H1 (cell line): ENCODE results near the gene CAPN13. TPM values are rescaled to one million over a fixed set of nuclear protein-coding genes. Genes with fewer than 3 reads are reported as not detected.

ENCODE experiments used
- CTCF ChIA-PET: fragments of 300-600 bp; sonication (Branson Sonifier 250); formaldehyde crosslinking; loops from one replicate; lab custom pipeline; 2021; ENCODE audit not compliant: partially characterized antibody; lab: Charles Lee
- POLR2A ChIA-PET: fragments of 300-600 bp; sonication (Branson Sonifier 250); formaldehyde crosslinking; loops from one replicate; lab custom pipeline; 2021; ENCODE audit warnings: inconsistent platforms; ENCODE audit not compliant: partially characterized antibody; lab: Charles Lee
- DNase-seq, 2 experiments: peaks; one replicate each; pipeline versions ENCODE4 v3.0.0 to v3.0.0-alpha.2; 2010 to 2022; ENCODE audit warnings: low spot score in 2 of 2, low read depth in 1 of 2, mixed read lengths in 1 of 2
- FAIRE-seq: peaks from 2 replicates; lab custom pipeline; 2011; peaks lifted over from hg19 to GRCh38; lab: Jason Lieb, UNC
- H2AFZ ChIP-seq: 2 replicates; pipeline ENCODE4 v1.8.1; 2012; ENCODE audit warnings: low read length, inconsistent platforms
- H2AK5ac ChIP-seq: 2 replicates; pipeline ENCODE4 v1.6.1; 2013; ENCODE audit warnings: low read depth, low read length
- H2BK120ac ChIP-seq: replicated peaks from 2 replicates; pipeline ENCODE3; 2013; ENCODE audit warnings: low read depth, low read length, inconsistent platforms
- H2BK12ac ChIP-seq: 2 replicates; pipeline ENCODE4 v1.6.1; 2013; ENCODE audit warnings: low read depth, low read length
- H2BK15ac ChIP-seq: 2 replicates; pipeline ENCODE4 v1.6.1; 2013; ENCODE audit warnings: low read length
- H2BK20ac ChIP-seq: 2 replicates; pipeline ENCODE4 v1.6.1; 2013; ENCODE audit warnings: low read length
- H2BK5ac ChIP-seq: 2 replicates; pipeline ENCODE4 v1.6.1; 2013; ENCODE audit warnings: low read depth, low read length
- H3K14ac ChIP-seq: 2 replicates; pipeline ENCODE4 v1.6.1; 2013; ENCODE audit warnings: inconsistent platforms; ENCODE audit not compliant: insufficient read length
- H3K18ac ChIP-seq: 2 replicates; pipeline ENCODE4 v1.6.1; 2013; ENCODE audit warnings: low read length; ENCODE audit errors: extremely low read depth
- H3K23ac ChIP-seq: 2 replicates; pipeline ENCODE4 v1.6.1; 2013; ENCODE audit warnings: inconsistent platforms; ENCODE audit not compliant: insufficient read length
- H3K23me2 ChIP-seq: 2 replicates; pipeline ENCODE4 v1.6.1; 2013; ENCODE audit warnings: low read depth, low read length
- H3K27ac ChIP-seq: 2 replicates; pipeline ENCODE4 v1.6.1; 2011; ENCODE audit warnings: low read depth, low read length, inconsistent platforms
- H3K27me3 ChIP-seq, 4 experiments: replicated peaks in 1 of 4; 1 replicate in 1 of 4; 2 replicates in 3 of 4; pipeline versions ENCODE4 v1.6.1 to v1.8.1; 2011 to 2013; ENCODE audit warnings: low read length in 3 of 4, mild to moderate bottlenecking in 3 of 4, inconsistent platforms in 2 of 4, mixed read lengths in 2 of 4, moderate library complexity in 1 of 4; ENCODE audit not compliant: control insufficient read depth in 3 of 4, insufficient read depth in 3 of 4; ENCODE audit errors: extremely low read depth in 1 of 4
- H3K36me3 ChIP-seq, 4 experiments: 2 replicates each; pipeline versions ENCODE4 v1.6.1 to v1.8.1; 2011 to 2013; ENCODE audit warnings: mild to moderate bottlenecking in 4 of 4, low read length in 3 of 4, moderate library complexity in 2 of 4, control low read depth in 1 of 4, inconsistent platforms in 1 of 4; ENCODE audit not compliant: insufficient read depth in 4 of 4, control insufficient read depth in 2 of 4
- H3K4ac ChIP-seq: replicated peaks from 2 replicates; pipeline ENCODE3; 2013; ENCODE audit warnings: low read length, low read depth, mixed read lengths, inconsistent platforms; ENCODE audit not compliant: insufficient read length
- H3K4me1 ChIP-seq, 4 experiments: replicated peaks in 1 of 4; 1 replicate in 1 of 4; 2 replicates in 3 of 4; pipeline versions ENCODE4 v1.6.1 to v1.8.1; 2011 to 2013; ENCODE audit warnings: low read length in 3 of 4, inconsistent platforms in 2 of 4, mixed read lengths in 1 of 4; ENCODE audit not compliant: insufficient read depth in 4 of 4, control insufficient read depth in 3 of 4
- H3K4me2 ChIP-seq, 2 experiments: 2 replicates each; pipeline versions ENCODE4 v1.6.1 to v1.8.1; 2011 to 2013; ENCODE audit warnings: low read depth in 2 of 2, low read length in 2 of 2, control low read depth in 1 of 2, inconsistent platforms in 1 of 2, mild to moderate bottlenecking in 1 of 2; ENCODE audit not compliant: insufficient read depth in 1 of 2
- H3K4me3 ChIP-seq, 4 experiments: fragments of 200-600, 300-600 bp in 1 of 4; sonication (generic), shearing (Covaris generic), sonication (Bioruptor Twin) in 1 of 4; 2 replicates each; pipeline versions ENCODE4 v1.5.1 to v1.8.1; 2011 to 2016; ENCODE audit warnings: low read length in 4 of 4, low read depth in 3 of 4, control low read depth in 2 of 4, inconsistent platforms in 2 of 4, mild to moderate bottlenecking in 2 of 4, mixed read lengths in 1 of 4, moderate library complexity in 1 of 4; ENCODE audit not compliant: insufficient read depth in 2 of 4; ENCODE audit errors: extremely low read depth in 1 of 4
- H3K56ac ChIP-seq: replicated peaks from 2 replicates; pipeline ENCODE3; 2013; ENCODE audit warnings: low read depth, mild to moderate bottlenecking, mixed read lengths, low read length, inconsistent platforms; ENCODE audit not compliant: insufficient read length
- H3K79me1 ChIP-seq: 2 replicates; pipeline ENCODE4 v1.6.1; 2013; ENCODE audit warnings: low read depth, low read length, control low read depth
- H3K79me2 ChIP-seq, 2 experiments: 2 replicates each; pipeline versions ENCODE4 v1.6.1 to v1.8.1; 2012 to 2013; ENCODE audit warnings: low read length in 2 of 2, mild to moderate bottlenecking in 2 of 2, inconsistent platforms in 1 of 2; ENCODE audit not compliant: insufficient read depth in 2 of 2, control insufficient read depth in 1 of 2
- H3K9ac ChIP-seq, 4 experiments: replicated peaks in 1 of 4; 1 replicate in 1 of 4; 2 replicates in 3 of 4; pipeline versions ENCODE4 v1.6.1 to v1.8.1; 2011 to 2013; ENCODE audit warnings: low read depth in 3 of 4, low read length in 3 of 4, control low read depth in 2 of 4, mild to moderate bottlenecking in 2 of 4, moderate library complexity in 2 of 4, inconsistent platforms in 1 of 4; ENCODE audit errors: extremely low read depth in 1 of 4
- H3K9me3 ChIP-seq, 2 experiments: 2 replicates each; pipeline versions ENCODE4 v1.6.1 to v1.8.1; 2012 to 2013; ENCODE audit warnings: mild to moderate bottlenecking in 2 of 2, moderate library complexity in 2 of 2, control low read depth in 1 of 2, inconsistent platforms in 1 of 2, low read depth in 1 of 2, low read length in 1 of 2, mixed read lengths in 1 of 2; ENCODE audit not compliant: insufficient read depth in 2 of 2
- H4K20me1 ChIP-seq, 2 experiments: replicated peaks in 1 of 2; 2 replicates each; pipeline versions ENCODE3 to v1.8.1; 2011 to 2013; ENCODE audit warnings: inconsistent platforms in 2 of 2, low read length in 2 of 2, mild to moderate bottlenecking in 1 of 2; ENCODE audit not compliant: insufficient read depth in 2 of 2, control insufficient read depth in 1 of 2
- H4K5ac ChIP-seq: 2 replicates; pipeline ENCODE4 v1.6.1; 2013; ENCODE audit warnings: low read length, low read depth, mixed read lengths, inconsistent platforms; ENCODE audit not compliant: insufficient read length
- H4K8ac ChIP-seq: 2 replicates; pipeline ENCODE4 v1.8.0; 2013; ENCODE audit warnings: mild to moderate bottlenecking, moderate library complexity, low read length, inconsistent platforms; ENCODE audit not compliant: insufficient read depth; ENCODE audit errors: extremely low read depth
- H4K91ac ChIP-seq: replicated peaks from 2 replicates; pipeline ENCODE3; 2013; ENCODE audit warnings: low read length, mixed read lengths, inconsistent platforms; ENCODE audit not compliant: insufficient read length
- CTCF ChIP-seq, 3 experiments: IDR thresholded peaks; 1 replicate in 2 of 3; 2 replicates in 1 of 3; pipeline versions ENCODE4 v1.5.1 to v1.6.1; 2011; ENCODE audit warnings: low read length in 3 of 3, mild to moderate bottlenecking in 3 of 3, inconsistent platforms in 2 of 3, low read depth in 1 of 3, moderate library complexity in 1 of 3; ENCODE audit not compliant: insufficient read depth in 1 of 3; ENCODE audit errors: control extremely low read depth in 1 of 3
- EZH2 ChIP-seq: fragments of 200-600 bp; sonication (generic); IDR thresholded peaks from 2 replicates; pipeline ENCODE4 v1.7.1; 2012; ENCODE audit warnings: low read depth, mild to moderate bottlenecking, moderate library complexity, low read length, inconsistent platforms; ENCODE audit not compliant: severe bottlenecking
- KDM1A ChIP-seq: fragments of 200-600, 300-600 bp; sonication (generic); IDR thresholded peaks from 2 replicates; pipeline ENCODE4 v1.7.1; 2016; ENCODE audit warnings: mild to moderate bottlenecking, low read length, borderline replicate concordance
- RBBP5 ChIP-seq: IDR thresholded peaks from 2 replicates; pipeline ENCODE4 v1.7.1; 2012; ENCODE audit warnings: low read depth, mild to moderate bottlenecking, inconsistent platforms, low read length, moderate library complexity, borderline replicate concordance
- ZNF274 ChIP-seq: IDR thresholded peaks from 2 replicates; pipeline ENCODE4 v1.7.0; 2012; ENCODE audit warnings: low read length, borderline replicate concordance; ENCODE audit errors: extremely low read depth
- WGBS, 2 experiments: shearing (Covaris generic) in 1 of 2; methylation state at CpG; one replicate each; pipeline versions ENCODE4 v1.1.6 to v1.1.7; 2013 to 2015; ENCODE audit warnings: low lambda C conversion rate in 2 of 2, mixed read lengths in 2 of 2, inconsistent platforms in 1 of 2, low coverage in 1 of 2, missing lambda C conversion rate in 1 of 2; ENCODE audit not compliant: insufficient replicate concordance in 2 of 2, insufficient coverage in 1 of 2, insufficient read length in 1 of 2; ENCODE audit errors: extremely low coverage in 1 of 2, missing lambda C conversion rate in 1 of 2; 5-methylcytosine and 5-hydroxymethylcytosine counted together
- polyA plus RNA-seq, 7 experiments: library from polyadenylated mRNA; depleted of rRNA in 3 of 7; stranded (reverse) in 5 of 7; unstranded in 2 of 7; fragments of >200 nt in 5 of 7; fragments of 200-250 nt in 2 of 7; gene quantifications; 1 replicate in 5 of 7; 2 replicates in 1 of 7; 4 replicates in 1 of 7; pipeline versions ENCODE4 v1.2.1 to v1.2.3, GENCODE V29; 2011 to 2013; ENCODE audit warnings: missing spikeins in 2 of 7, mixed read lengths in 2 of 7
- total RNA-seq: library from RNA; stranded (reverse); fragmentation: NEBNext Ultra II Directional; extraction: Animal tissue kit (Norgen Biotek cat#: 25700); gene quantifications from 2 replicates; pipeline ENCODE4 v1.2.1, GENCODE V29; 2021

Gene CAPN13
- total and polyA plus RNA-seq, 2 of the 8 experiments (the other 6 are each of a cell fraction or from before 2014, with no cell fraction given): 2.4 TPM

- DNase-seq (peak in 1 of 2 experiments; percentile 37), FAIRE-seq (no peak)
- no peaks in the 10 kb centered on the region for H3K4me1 ChIP-seq
- no peak overlapping the region for H3K18ac ChIP-seq
- H2BK15ac ChIP-seq: no peak overlapping the region
- no peak overlapping the region for H2BK5ac ChIP-seq
- no peak overlapping the region for H3K23ac ChIP-seq
- H4K20me1 ChIP-seq: no peaks in the 10 kb centered on the region
- no peak overlapping the region for H3K14ac ChIP-seq
- POLR2A ChIA-PET: no interaction called here
- H3K4me2 ChIP-seq: no peak overlapping the region
- H3K36me3 ChIP-seq: no peaks in the 10 kb centered on the region
- no peak overlapping the region for H2BK120ac ChIP-seq
- no peak overlapping the region for H4K5ac ChIP-seq
- H2AK5ac ChIP-seq: no peak overlapping the region; the same call in 1 of the 2 replicates
- H3K4me3 ChIP-seq: no peak overlapping the region
- no peaks in the 10 kb centered on the region for H3K79me2 ChIP-seq
- peaks cover 2 to 9% of the 10 kb centered on the region in 2 experiments; a peak in 2 of 4 replicates for H3K9me3 ChIP-seq
- no peaks in the 10 kb centered on the region for H3K27me3 ChIP-seq
- no peak overlapping the region for H3K27ac ChIP-seq
- no peak overlapping the region for H4K91ac ChIP-seq
- no peaks in the 10 kb centered on the region for H3K79me1 ChIP-seq
- no peak overlapping the region for H3K9ac ChIP-seq
- no peak overlapping the region for H4K8ac ChIP-seq
- no peak overlapping the region for H2AFZ ChIP-seq
- H2BK20ac ChIP-seq: no peak overlapping the region
- 87% methylated on average over 10 of the region's 10 CpGs; no CpG with 5 or more reads in 1 of the 2 experiments for WGBS, 2 experiments
- no peak overlapping the region for H3K4ac ChIP-seq
- CTCF ChIA-PET: interaction anchor here (0.8 to 13.3 kb wide), 21 partner anchors 15 to 543 kb away, joined by 3 to 228 read pairs (median 4); partner anchors contain the start of gene GALNT14
- no peak overlapping the region for H3K56ac ChIP-seq
- TF ChIP-seq EZH2: no peak
- no peak for TF ChIP-seq ZNF274
- TF ChIP-seq RBBP5: no peak
- peak in 2 of 3 experiments; percentile 19 to 46; a peak in 2 of 4 replicates for TF ChIP-seq CTCF (IDR thresholded peaks at IDR 0.05; ENCODE audit: control extremely low read depth in 1 of 3, insufficient read depth in 1 of 3, low read depth in 1 of 3, low read length in 3 of 3)
- TF ChIP-seq KDM1A: no peak
- H3K23me2 ChIP-seq: no peaks in the 10 kb centered on the region
- no peak overlapping the region for H2BK12ac ChIP-seq
These were observed 98.6 kb downstream of the CAPN13 start for GRCh38 chr2:30708491-30709290.
